ENCODE measurements around the gene DUSP15.
"Not testable (repeated sequence)": the region's sequence is repeated elsewhere in the genome, so short reads cannot be mapped to it uniquely, and the experiment has no call there.

The DUSP15 gene

GRCh38 chr20:31869942-31870725 lies at the start of gene DUSP15, which contains the start of gene TTLL9:
DUSP15 (minus strand) TSS chr20:31870527; CDS start chr20:31870337, 190 bp downstream.
TTLL9 (plus strand) TSS chr20:31870634; CDS start chr20:31871127, 493 bp downstream.
- Histone ChIP-seq H3K9ac (ENCODE audit: low read depth in 1 of 2, low read length in 2 of 2) (peak within 1 kb of the TSS; percentile 29 to 49), H3K27ac (ENCODE audit: low read depth, low read length) (no peak within 1 kb of the TSS), H3K27me3 (ENCODE audit: control insufficient read depth in 1 of 2, insufficient read depth in 2 of 2, low read length in 2 of 2) (peaks cover 9% of the 10 kb centered on the region in 2 donors), H3K4me1 (ENCODE audit: control insufficient read depth in 1 of 2, insufficient read depth in 2 of 2, low read length in 2 of 2) (peaks cover 6 to 10% of the 10 kb centered on the region in 2 donors), H3K9me3 (ENCODE audit: control insufficient read depth in 1 of 2, low read length in 2 of 2) (no peaks in the 10 kb centered on the region), H3K36me3 (ENCODE audit: control insufficient read depth in 1 of 2, insufficient read depth in 2 of 2, low read length in 2 of 2) (no peaks in the 10 kb centered on the region), H3K4me3 (ENCODE audit: low read depth in 1 of 2, low read length in 2 of 2) (peak within 1 kb of the TSS; percentile 53 to 84)

GRCh38 chr20:31919410-31920155 lies 49.3 kb upstream of the DUSP15 start:
- Histone ChIP-seq H3K4me1 (ENCODE audit: control insufficient read depth in 1 of 2, insufficient read depth in 2 of 2, low read length in 2 of 2) (no peaks in the 10 kb centered on the region), H3K9ac (ENCODE audit: low read depth in 1 of 2, low read length in 2 of 2) (no peak overlapping the region), H3K27me3 (ENCODE audit: control insufficient read depth in 1 of 2, insufficient read depth in 2 of 2, low read length in 2 of 2) (no peaks in the 10 kb centered on the region), H3K4me3 (ENCODE audit: low read depth in 1 of 2, low read length in 2 of 2) (no peak overlapping the region), H3K9me3 (ENCODE audit: control insufficient read depth in 1 of 2, low read length in 2 of 2) (no peaks in the 10 kb centered on the region), H3K36me3 (ENCODE audit: control insufficient read depth in 1 of 2, insufficient read depth in 2 of 2, low read length in 2 of 2) (no peaks in the 10 kb centered on the region), H3K27ac (ENCODE audit: low read depth, low read length) (no peak overlapping the region)

- Histone ChIP-seq H3K27ac (ENCODE audit: low read depth, low read length) (no peak overlapping the region), H3K9ac (ENCODE audit: low read depth in 1 of 2, low read length in 2 of 2) (no peak overlapping the region), H3K36me3 (ENCODE audit: control insufficient read depth in 1 of 2, insufficient read depth in 2 of 2, low read length in 2 of 2) (no peaks in the 10 kb centered on the region), H3K4me3 (ENCODE audit: low read depth in 1 of 2, low read length in 2 of 2) (no peak overlapping the region), H3K9me3 (ENCODE audit: control insufficient read depth in 1 of 2, low read length in 2 of 2) (no peaks in the 10 kb centered on the region), H3K4me1 (ENCODE audit: control insufficient read depth in 1 of 2, insufficient read depth in 2 of 2, low read length in 2 of 2) (no peaks in the 10 kb centered on the region), H3K27me3 (ENCODE audit: control insufficient read depth in 1 of 2, insufficient read depth in 2 of 2, low read length in 2 of 2) (no peaks in the 10 kb centered on the region)
Observed at GRCh38 chr20:31918466-31919105, 48.3 kb upstream of the DUSP15 start.

- not testable (repeated sequence) for H3K4me1 ChIP-seq (ENCODE audit: control insufficient read depth in 1 of 2, insufficient read depth in 2 of 2, low read length in 2 of 2); H3K36me3 ChIP-seq (ENCODE audit: control insufficient read depth in 1 of 2, insufficient read depth in 2 of 2, low read length in 2 of 2); H3K27me3 ChIP-seq (ENCODE audit: control insufficient read depth in 1 of 2, insufficient read depth in 2 of 2, low read length in 2 of 2); H3K9me3 ChIP-seq (ENCODE audit: control insufficient read depth in 1 of 2, low read length in 2 of 2); H3K4me3 ChIP-seq (ENCODE audit: low read depth in 1 of 2, low read length in 2 of 2); H3K9ac ChIP-seq (ENCODE audit: low read depth in 1 of 2, low read length in 2 of 2); H3K27ac ChIP-seq (ENCODE audit: low read depth, low read length)
Observed at GRCh38 chr20:31917962-31918412, 47.7 kb upstream of the DUSP15 start.

- Histone ChIP-seq H3K4me3 (ENCODE audit: low read depth in 1 of 2, low read length in 2 of 2) (no peak overlapping the region), H3K4me1 (ENCODE audit: control insufficient read depth in 1 of 2, insufficient read depth in 2 of 2, low read length in 2 of 2) (no peaks in the 10 kb centered on the region), H3K9me3 (ENCODE audit: control insufficient read depth in 1 of 2, low read length in 2 of 2) (no peaks in the 10 kb centered on the region), H3K27ac (ENCODE audit: low read depth, low read length) (no peak overlapping the region), H3K27me3 (ENCODE audit: control insufficient read depth in 1 of 2, insufficient read depth in 2 of 2, low read length in 2 of 2) (no peaks in the 10 kb centered on the region), H3K36me3 (ENCODE audit: control insufficient read depth in 1 of 2, insufficient read depth in 2 of 2, low read length in 2 of 2) (no peaks in the 10 kb centered on the region), H3K9ac (ENCODE audit: low read depth in 1 of 2, low read length in 2 of 2) (no peak overlapping the region)
Observed at GRCh38 chr20:31916708-31917107, 46.4 kb upstream of the DUSP15 start.

GRCh38 chr20:31915491-31916280 lies 45.4 kb upstream of the DUSP15 start:
- Histone ChIP-seq H3K27me3 (ENCODE audit: control insufficient read depth in 1 of 2, insufficient read depth in 2 of 2, low read length in 2 of 2) (no peaks in the 10 kb centered on the region), H3K4me3 (ENCODE audit: low read depth in 1 of 2, low read length in 2 of 2) (no peak overlapping the region), H3K9ac (ENCODE audit: low read depth in 1 of 2, low read length in 2 of 2) (no peak overlapping the region), H3K27ac (ENCODE audit: low read depth, low read length) (no peak overlapping the region), H3K9me3 (ENCODE audit: control insufficient read depth in 1 of 2, low read length in 2 of 2) (no peaks in the 10 kb centered on the region), H3K4me1 (ENCODE audit: control insufficient read depth in 1 of 2, insufficient read depth in 2 of 2, low read length in 2 of 2) (no peaks in the 10 kb centered on the region), H3K36me3 (ENCODE audit: control insufficient read depth in 1 of 2, insufficient read depth in 2 of 2, low read length in 2 of 2) (no peaks in the 10 kb centered on the region)

GRCh38 chr20:31914170-31914569 lies 43.8 kb upstream of the DUSP15 start:
- Histone ChIP-seq H3K4me1 (ENCODE audit: control insufficient read depth in 1 of 2, insufficient read depth in 2 of 2, low read length in 2 of 2) (no peaks in the 10 kb centered on the region), H3K9me3 (ENCODE audit: control insufficient read depth in 1 of 2, low read length in 2 of 2) (no peaks in the 10 kb centered on the region), H3K4me3 (ENCODE audit: low read depth in 1 of 2, low read length in 2 of 2) (no peak overlapping the region), H3K9ac (ENCODE audit: low read depth in 1 of 2, low read length in 2 of 2) (no peak overlapping the region), H3K27ac (ENCODE audit: low read depth, low read length) (no peak overlapping the region), H3K27me3 (ENCODE audit: control insufficient read depth in 1 of 2, insufficient read depth in 2 of 2, low read length in 2 of 2) (no peaks in the 10 kb centered on the region), H3K36me3 (ENCODE audit: control insufficient read depth in 1 of 2, insufficient read depth in 2 of 2, low read length in 2 of 2) (no peaks in the 10 kb centered on the region)

GRCh38 chr20:31913431-31914157 lies 43.3 kb upstream of the DUSP15 start:
- Histone ChIP-seq H3K27ac (ENCODE audit: low read depth, low read length) (no peak overlapping the region), H3K9ac (ENCODE audit: low read depth in 1 of 2, low read length in 2 of 2) (no peak overlapping the region), H3K27me3 (ENCODE audit: control insufficient read depth in 1 of 2, insufficient read depth in 2 of 2, low read length in 2 of 2) (no peaks in the 10 kb centered on the region), H3K36me3 (ENCODE audit: control insufficient read depth in 1 of 2, insufficient read depth in 2 of 2, low read length in 2 of 2) (no peaks in the 10 kb centered on the region), H3K4me3 (ENCODE audit: low read depth in 1 of 2, low read length in 2 of 2) (no peak overlapping the region), H3K4me1 (ENCODE audit: control insufficient read depth in 1 of 2, insufficient read depth in 2 of 2, low read length in 2 of 2) (no peaks in the 10 kb centered on the region), H3K9me3 (ENCODE audit: control insufficient read depth in 1 of 2, low read length in 2 of 2) (no peaks in the 10 kb centered on the region)

GRCh38 chr20:31910071-31910803 lies 39.9 kb upstream of the DUSP15 start:
- no peak overlapping the region for H3K4me3 ChIP-seq (ENCODE audit: low read depth in 1 of 2, low read length in 2 of 2)

More at GRCh38 chr20:31910071-31910803, 39.9 kb upstream of the DUSP15 start:
- H3K27me3 ChIP-seq (ENCODE audit: control insufficient read depth in 1 of 2, insufficient read depth in 2 of 2, low read length in 2 of 2), result no peaks in the 10 kb centered on the region
- no peaks in the 10 kb centered on the region for H3K36me3 ChIP-seq (ENCODE audit: control insufficient read depth in 1 of 2, insufficient read depth in 2 of 2, low read length in 2 of 2)
- no peak overlapping the region for H3K9ac ChIP-seq (ENCODE audit: low read depth in 1 of 2, low read length in 2 of 2)
- H3K9me3 ChIP-seq (ENCODE audit: control insufficient read depth in 1 of 2, low read length in 2 of 2), result no peaks in the 10 kb centered on the region
- H3K4me1 ChIP-seq (ENCODE audit: control insufficient read depth in 1 of 2, insufficient read depth in 2 of 2, low read length in 2 of 2), result no peaks in the 10 kb centered on the region
- H3K27ac ChIP-seq (ENCODE audit: low read depth, low read length), result no peak overlapping the region
